Stomach (tissue), 19 donors: ENCODE data around the gene NPY4R2. TPM values are rescaled to one million over a fixed set of nuclear protein-coding genes. Genes with fewer than 3 reads are reported as not detected.
"Not testable (repeated sequence)": the region's sequence is repeated elsewhere in the genome, so short reads cannot be mapped to it uniquely, and the experiment has no call there.

Experiments used
- DNase-seq, 2 donors: peaks; one replicate each; pipeline versions ENCODE4 v3.0.0 to v3.0.0-alpha.2; 2013 to 2019
- H3K27ac ChIP-seq, 5 donors: fragments of 200-600 bp in 4 of 5; sonication (generic) in 4 of 5; one replicate each; pipeline ENCODE4 v1.5.1; 2013 to 2019; ENCODE audit warnings: mild to moderate bottlenecking in 1 of 5, moderate library complexity in 1 of 5
- H3K27me3 ChIP-seq, 3 donors: fragments of 200-600 bp; sonication (generic); one replicate each; pipeline ENCODE4 v1.5.1; 2017 to 2019; ENCODE audit warnings: mixed run types in 1 of 3
- H3K36me3 ChIP-seq, 4 donors: fragments of 200-600 bp; sonication (generic); 1 replicate in 3 of 4; 2 replicates in 1 of 4; pipeline ENCODE4 v1.5.1; 2016 to 2019
- H3K4me1 ChIP-seq, 4 donors: fragments of 200-600 bp; sonication (generic); one replicate each; pipeline ENCODE4 v1.5.1; 2016 to 2019
- H3K4me3 ChIP-seq, 4 donors: fragments of 200-600 bp; sonication (generic) in 3 of 4; one replicate each; pipeline ENCODE4 v1.5.1; 2016 to 2019; ENCODE audit warnings: mild to moderate bottlenecking in 1 of 4
- H3K9me3 ChIP-seq, 4 donors: fragments of 200-600 bp; sonication (generic); one replicate each; pipeline ENCODE4 v1.5.1; 2016 to 2019
- WGBS, 5 donors: extraction: QIAGEN DNeasy Blood & Tissue Kit in 3 of 5; methylation state at CpG; one replicate each; pipeline versions ENCODE4 v1.1.5 to v1.1.7; 2013 to 2018; 5-methylcytosine and 5-hydroxymethylcytosine counted together
- intact Hi-C: fragments of 100-400 bp; cut with DNase I; formaldehyde crosslinking; loops from one replicate; pipeline ENCODE4 v1.15.1; 2023; ENCODE audit warnings: low total_unique reads
- long read RNA-seq, 10 donors: transcript quantifications; one replicate each; lab custom pipeline, GENCODE V29; 2026
- polyA plus RNA-seq, 3 donors: library from polyadenylated mRNA; stranded (reverse); fragments of 200-250 nt; gene quantifications; one replicate each; pipeline ENCODE4 v1.2.3, GENCODE V29; 2013
- total RNA-seq, 5 donors: library from RNA; depleted of rRNA; stranded (reverse); fragments of >200 nt; gene quantifications; one replicate each; pipeline versions ENCODE4 v1.1.0 to v1.2.3, GENCODE V29; 2014 to 2016
- donor health status: healthy with polysubstance abuse.
- donor health status: Bipolar disorder and iron deficiency.
- donor health status: healthy.

The NPY4R2 gene, protein sequence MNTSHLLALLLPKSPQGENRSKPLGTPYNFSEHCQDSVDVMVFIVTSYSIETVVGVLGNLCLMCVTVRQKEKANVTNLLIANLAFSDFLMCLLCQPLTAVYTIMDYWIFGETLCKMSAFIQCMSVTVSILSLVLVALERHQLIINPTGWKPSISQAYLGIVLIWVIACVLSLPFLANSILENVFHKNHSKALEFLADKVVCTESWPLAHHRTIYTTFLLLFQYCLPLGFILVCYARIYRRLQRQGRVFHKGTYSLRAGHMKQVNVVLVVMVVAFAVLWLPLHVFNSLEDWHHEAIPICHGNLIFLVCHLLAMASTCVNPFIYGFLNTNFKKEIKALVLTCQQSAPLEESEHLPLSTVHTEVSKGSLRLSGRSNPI
- total RNA-seq (1 to 10 TPM in 2 of 5 donors, not detected in 3; 1.2 to 1.7 TPM), polyA plus RNA-seq (under 1 TPM in 1 of 3 donors, not detected in 2; 0.08 TPM)
- long read RNA-seq, donor 1, result 0 reads
- long read RNA-seq, donor 2, result 0 reads
- long read RNA-seq, donor 3, result 0 reads
- long read RNA-seq, donor 4, result 0 reads
- long read RNA-seq, donor 5, result 0 reads
- long read RNA-seq, donor 6, result 0 reads
- long read RNA-seq, donor 7, result 0 reads
- long read RNA-seq, donor 8, result 0 reads
- long read RNA-seq, donor 9, result 0 reads
- long read RNA-seq, donor 10, result 0 reads

DNA sequence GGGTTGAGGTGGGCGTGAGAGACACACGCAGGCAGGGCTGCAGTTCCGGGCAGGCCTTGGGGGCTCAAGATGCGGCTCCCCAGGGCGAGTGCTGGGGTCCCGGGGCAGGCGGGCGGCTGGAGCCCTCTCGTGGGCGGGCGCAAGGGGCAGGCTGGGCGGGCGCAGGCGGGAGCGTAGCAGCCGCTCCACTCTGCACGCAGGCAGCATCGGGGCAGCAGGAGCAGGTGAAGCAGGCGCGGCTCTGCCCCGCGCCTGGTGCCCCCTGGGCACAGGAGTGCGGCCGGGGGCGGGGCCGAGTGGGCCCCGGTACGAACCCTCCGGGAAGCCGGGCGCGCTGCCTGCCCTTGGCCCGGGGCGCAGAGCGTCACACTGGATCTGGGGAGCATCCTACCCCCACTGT, at the start of gene NPY4R2:
NPY4R2 (plus strand) TSS at position 188 of the 400 bp plus-strand sequence. CDS start 3,326 bp downstream, outside the sequence.
- intact Hi-C loops, H3K9me3 ChIP-seq, H3K27me3 ChIP-seq, H3K4me1 ChIP-seq, DNase-seq, H3K27ac ChIP-seq, H3K36me3 ChIP-seq, H3K4me3 ChIP-seq: not testable (repeated sequence)
- 7% methylated on average over 3 of the region's 35 CpGs; no CpG with 5 or more reads in 4 of the 5 donors for WGBS, 5 donors

- H3K4me3 ChIP-seq, intact Hi-C loops, H3K36me3 ChIP-seq, H3K9me3 ChIP-seq, DNase-seq, H3K27ac ChIP-seq, H3K27me3 ChIP-seq, H3K4me1 ChIP-seq: not testable (repeated sequence)
- no CpG with 5 or more reads among the region's 8 CpGs for WGBS, 5 donors
These were observed 47.6 kb upstream of the NPY4R2 start for GRCh38 chr10:47870887-47871286.

GRCh38 chr10:47871485-47872180, 46.8 kb upstream of the NPY4R2 start:
- H3K27me3 ChIP-seq, H3K4me1 ChIP-seq, H3K36me3 ChIP-seq, intact Hi-C loops, H3K27ac ChIP-seq, H3K9me3 ChIP-seq, DNase-seq, H3K4me3 ChIP-seq: not testable (repeated sequence)
- WGBS, 5 donors, result 80 to 94% (median 90%) methylated on average over 3 to 4 of the region's 8 CpGs

GRCh38 chr10:47872236-47872635, 46.2 kb upstream of the NPY4R2 start:
- H3K27ac ChIP-seq, DNase-seq, H3K36me3 ChIP-seq, H3K27me3 ChIP-seq, intact Hi-C loops, H3K4me1 ChIP-seq, H3K4me3 ChIP-seq, H3K9me3 ChIP-seq: not testable (repeated sequence)
- no CpG with 5 or more reads among the region's 5 CpGs for WGBS, 5 donors

DNA sequence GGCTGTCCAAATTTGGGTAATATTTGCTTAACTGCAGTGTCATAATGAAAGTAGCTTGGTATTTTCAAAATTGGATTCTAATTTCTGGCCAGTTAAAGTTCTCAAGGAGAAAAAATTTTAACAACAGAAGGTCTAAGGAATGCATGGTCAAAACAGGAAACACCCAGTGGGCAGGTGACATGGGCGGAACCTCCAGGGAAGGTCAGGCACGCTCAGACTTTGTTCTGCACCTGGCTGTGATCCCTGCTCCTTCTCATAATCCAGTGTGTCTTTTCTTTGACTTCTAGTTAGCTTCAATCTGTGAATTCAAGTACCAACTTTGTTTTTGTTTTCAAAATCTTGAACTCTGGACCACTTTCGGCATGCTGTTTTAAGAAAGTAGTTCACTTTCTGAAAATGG, 34.2 kb upstream of the NPY4R2 start:
- intact Hi-C loops, H3K27me3 ChIP-seq, H3K36me3 ChIP-seq, H3K27ac ChIP-seq, H3K4me3 ChIP-seq, H3K9me3 ChIP-seq, DNase-seq, H3K4me1 ChIP-seq: not testable (repeated sequence)
- no CpG with 5 or more reads among the region's 3 CpGs for whole genome bisulfite sequencing, 5 donors

DNA sequence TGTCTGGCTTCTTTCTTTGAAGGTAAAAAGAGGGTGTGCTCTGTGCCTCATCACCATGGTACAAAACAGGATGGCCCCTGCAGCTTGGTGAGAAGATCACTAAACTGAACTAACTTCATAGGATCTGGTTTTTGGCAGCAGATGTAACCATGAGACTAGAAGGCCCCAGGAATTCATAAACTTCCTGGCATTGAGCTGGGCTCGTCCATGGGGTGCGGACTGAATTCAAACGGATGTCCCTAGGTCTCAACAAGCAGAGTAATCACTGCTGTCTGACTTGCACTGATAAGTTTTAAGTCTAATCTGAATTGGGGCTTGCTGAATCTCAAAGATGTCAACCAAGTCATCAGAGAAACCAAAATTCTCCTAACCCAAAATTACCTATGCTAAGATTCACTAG, 33.5 kb upstream of the NPY4R2 start:
- DNase-seq, H3K27me3 ChIP-seq, H3K36me3 ChIP-seq, H3K4me3 ChIP-seq, H3K9me3 ChIP-seq, intact Hi-C loops, H3K27ac ChIP-seq, H3K4me1 ChIP-seq: not testable (repeated sequence)
- WGBS, 5 donors, result no CpG with 5 or more reads among the region's 3 CpGs

GRCh38 chr10:47886356-47886755, 32.1 kb upstream of the NPY4R2 start:
- intact Hi-C loops, H3K4me3 ChIP-seq: not testable (repeated sequence)
- no CpG with 5 or more reads among the region's 2 CpGs for WGBS, 5 donors

GRCh38 chr10:47886827-47887226, 31.6 kb upstream of the NPY4R2 start:
- H3K36me3 ChIP-seq, H3K4me3 ChIP-seq, intact Hi-C loops, H3K9me3 ChIP-seq, H3K27me3 ChIP-seq, DNase-seq, H3K27ac ChIP-seq, H3K4me1 ChIP-seq: not testable (repeated sequence)
- no CpG with 5 or more reads among the region's 4 CpGs for WGBS, 5 donors

More at GRCh38 chr10:47886356-47886755, 32.1 kb upstream of the NPY4R2 start:
- not testable (repeated sequence) for DNase-seq, H3K27ac ChIP-seq, H3K9me3 ChIP-seq, H3K4me1 ChIP-seq, H3K27me3 ChIP-seq, H3K36me3 ChIP-seq

DNA sequence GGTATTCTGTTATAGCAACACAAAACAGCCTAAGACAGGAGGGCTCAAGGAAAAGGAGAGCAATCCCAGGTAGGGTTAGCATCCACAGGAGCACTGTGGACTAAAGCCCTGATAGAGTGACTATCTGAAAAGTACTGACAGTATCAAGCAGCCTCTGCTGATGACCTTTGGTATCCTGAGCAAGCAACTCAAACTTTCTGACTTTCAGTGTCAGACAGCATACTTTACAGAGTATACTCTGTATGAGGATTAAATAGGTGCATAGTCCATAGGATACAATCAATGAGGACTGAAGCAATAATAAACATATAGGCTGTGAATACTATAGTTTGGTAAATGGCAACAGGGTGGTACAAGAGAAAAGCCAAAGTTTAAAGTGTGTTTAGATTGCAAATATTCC, 27.7 kb upstream of the NPY4R2 start:
- H3K4me1 ChIP-seq, intact Hi-C loops, H3K9me3 ChIP-seq, H3K4me3 ChIP-seq, H3K36me3 ChIP-seq, H3K27me3 ChIP-seq, H3K27ac ChIP-seq, DNase-seq: not testable (repeated sequence)

GRCh38 chr10:47892494-47893261, 25.8 kb upstream of the NPY4R2 start:
- H3K36me3 ChIP-seq, DNase-seq, H3K4me3 ChIP-seq, H3K9me3 ChIP-seq, H3K4me1 ChIP-seq, H3K27ac ChIP-seq, intact Hi-C loops, H3K27me3 ChIP-seq: not testable (repeated sequence)
- WGBS, 5 donors, result 90 to 100% (median 98%) methylated on average over 1 to 2 of the region's 2 CpGs; no CpG with 5 or more reads in 1 of the 5 donors

- H3K36me3 ChIP-seq, H3K27ac ChIP-seq, H3K9me3 ChIP-seq, H3K4me1 ChIP-seq, intact Hi-C loops, DNase-seq, H3K4me3 ChIP-seq, H3K27me3 ChIP-seq: not testable (repeated sequence)
- 83 to 93% (median 89%) methylated on average over 1 to 2 of the region's 2 CpGs for WGBS, 5 donors
These were observed 23.9 kb upstream of the NPY4R2 start for GRCh38 chr10:47894571-47894970.
